Prostate gland (tissue), 2 donors: Measurements from ENCODE around the gene ECHDC1.

Source experiments
- CTCF ChIP-seq, 4 experiments: fragments of 200-600 bp in 2 of 4; fragments of 450-650 bp in 2 of 4; sonication (generic) in 2 of 4; IDR thresholded peaks; 1 replicate in 3 of 4; 2 replicates in 1 of 4; pipeline ENCODE4 v1.5.1; 2016 to 2019; ENCODE audit warnings: antibody characterized with exemption in 4 of 4, mild to moderate bottlenecking in 2 of 4, moderate library complexity in 2 of 4
- POLR2A ChIP-seq: fragments of 450-650 bp; IDR thresholded peaks from one replicate; pipeline ENCODE4 v1.6.1; 2016; ENCODE audit warnings: antibody characterized with exemption, mild to moderate bottlenecking
- POLR2AphosphoS5 ChIP-seq: sonication (generic); formaldehyde crosslinking; IDR thresholded peaks from one replicate; pipeline ENCODE4 v1.6.1; 2017; ENCODE audit warnings: antibody characterized with exemption

GRCh38 chr6:127277878-127278843, 65.2 kb downstream of the ECHDC1 start:
- TF ChIP-seq CTCF (IDR thresholded peaks at IDR 0.05), result no peak
- no peak for TF ChIP-seq POLR2A
- no peak for TF ChIP-seq POLR2AphosphoS5
